Nephron (organoid): ENCODE data around the gene E2F7.
A peak's percentile ranks its signal among the peaks of the same experiment; 100 is the strongest.
"Not testable (repeated sequence)": the region's sequence is repeated elsewhere in the genome, so short reads cannot be mapped to it uniquely, and the experiment has no call there.

Source experiments
- H3K27ac Mint-ChIP-seq, 3 experiments: 2 replicates each; pipeline ENCODE4 v1.8.0; 2020; ENCODE audit warnings: mixed read lengths in 3 of 3, mild to moderate bottlenecking in 2 of 3, moderate library complexity in 1 of 3
- H3K27me3 Mint-ChIP-seq: 2 replicates; pipeline ENCODE4 v1.8.0; 2021; ENCODE audit warnings: low read depth, mild to moderate bottlenecking, moderate library complexity, mixed read lengths
- H3K36me3 Mint-ChIP-seq: 2 replicates; pipeline ENCODE4 v1.8.0; 2020; ENCODE audit warnings: low read depth, mixed read lengths
- H3K4me1 Mint-ChIP-seq: 2 replicates; pipeline ENCODE4 v1.8.0; 2020; ENCODE audit warnings: mixed read lengths
- H3K4me3 Mint-ChIP-seq, 3 experiments: 2 replicates each; pipeline ENCODE4 v1.8.0; 2020; ENCODE audit warnings: mild to moderate bottlenecking in 3 of 3, mixed read lengths in 3 of 3, moderate library complexity in 2 of 3
- H3K9me3 Mint-ChIP-seq: 2 replicates; pipeline ENCODE4 v1.8.0; 2020; ENCODE audit warnings: mixed read lengths
- TF ChIP-seq, protein P1 (sequence below), 3 experiments: fragments of 200-600 bp; sonication (generic); IDR thresholded peaks; one replicate each; pipeline ENCODE4 v1.5.0; 2021; ENCODE audit warnings: antibody characterized with exemption in 3 of 3; ENCODE audit not compliant: unreplicated experiment in 3 of 3

Gene E2F7

DNA sequence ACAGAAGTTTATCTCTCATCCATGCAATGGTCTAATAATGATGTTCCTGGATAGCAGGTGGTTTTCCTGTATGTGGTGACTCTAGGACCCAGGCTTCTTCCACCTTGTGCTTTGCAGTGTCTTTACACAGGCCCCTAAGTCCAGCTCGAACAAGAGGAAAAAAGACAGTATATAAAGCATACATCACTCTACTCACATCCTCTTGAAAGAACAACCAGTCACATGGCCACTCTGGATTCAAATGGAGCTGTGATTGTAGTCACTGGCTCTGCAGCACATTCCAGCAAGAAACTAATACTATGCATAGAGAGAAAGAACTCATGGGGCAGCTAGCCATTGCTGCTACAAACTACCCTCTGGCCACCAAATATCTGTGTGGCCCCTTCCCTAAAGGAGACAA, 11.5 kb upstream of the E2F7 start:
- TF ChIP-seq, protein P1, sequence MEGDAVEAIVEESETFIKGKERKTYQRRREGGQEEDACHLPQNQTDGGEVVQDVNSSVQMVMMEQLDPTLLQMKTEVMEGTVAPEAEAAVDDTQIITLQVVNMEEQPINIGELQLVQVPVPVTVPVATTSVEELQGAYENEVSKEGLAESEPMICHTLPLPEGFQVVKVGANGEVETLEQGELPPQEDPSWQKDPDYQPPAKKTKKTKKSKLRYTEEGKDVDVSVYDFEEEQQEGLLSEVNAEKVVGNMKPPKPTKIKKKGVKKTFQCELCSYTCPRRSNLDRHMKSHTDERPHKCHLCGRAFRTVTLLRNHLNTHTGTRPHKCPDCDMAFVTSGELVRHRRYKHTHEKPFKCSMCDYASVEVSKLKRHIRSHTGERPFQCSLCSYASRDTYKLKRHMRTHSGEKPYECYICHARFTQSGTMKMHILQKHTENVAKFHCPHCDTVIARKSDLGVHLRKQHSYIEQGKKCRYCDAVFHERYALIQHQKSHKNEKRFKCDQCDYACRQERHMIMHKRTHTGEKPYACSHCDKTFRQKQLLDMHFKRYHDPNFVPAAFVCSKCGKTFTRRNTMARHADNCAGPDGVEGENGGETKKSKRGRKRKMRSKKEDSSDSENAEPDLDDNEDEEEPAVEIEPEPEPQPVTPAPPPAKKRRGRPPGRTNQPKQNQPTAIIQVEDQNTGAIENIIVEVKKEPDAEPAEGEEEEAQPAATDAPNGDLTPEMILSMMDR (IDR thresholded peaks at IDR 0.05; ENCODE audit: unreplicated experiment in 3 of 3): no peak
- no peaks in the 10 kb centered on the region for H3K36me3 Mint-ChIP-seq
- no peaks in the 10 kb centered on the region for H3K27me3 Mint-ChIP-seq
- H3K9me3 Mint-ChIP-seq: no peaks in the 10 kb centered on the region
- no peaks in the 10 kb centered on the region for H3K4me1 Mint-ChIP-seq
- no peak overlapping the region for H3K27ac Mint-ChIP-seq
- no peak overlapping the region for H3K4me3 Mint-ChIP-seq

DNA sequence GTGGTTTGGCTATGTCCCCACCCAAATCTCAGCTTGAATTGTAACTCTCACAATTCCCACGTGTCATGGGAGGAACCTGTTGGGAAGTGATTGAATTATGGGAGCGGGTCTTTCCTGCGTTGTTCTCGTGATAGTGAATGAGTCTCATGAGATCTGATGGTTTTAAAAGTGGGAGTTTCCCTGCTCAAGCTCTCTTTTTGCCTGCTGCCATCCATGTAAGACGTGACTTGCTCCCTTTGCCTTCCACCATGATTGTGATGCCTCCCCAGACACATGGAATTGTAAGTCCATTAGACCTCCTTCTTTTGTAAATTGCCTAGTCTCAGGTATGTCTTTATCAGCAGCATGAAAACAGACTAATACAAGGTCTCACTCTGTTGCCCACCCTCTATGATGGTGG, 8.5 kb upstream of the E2F7 start:
- peaks cover 19% of the 10 kb centered on the region for H3K4me1 Mint-ChIP-seq
- H3K4me3 Mint-ChIP-seq, H3K27me3 Mint-ChIP-seq, H3K27ac Mint-ChIP-seq, H3K36me3 Mint-ChIP-seq, H3K9me3 Mint-ChIP-seq: not testable (repeated sequence)

DNA sequence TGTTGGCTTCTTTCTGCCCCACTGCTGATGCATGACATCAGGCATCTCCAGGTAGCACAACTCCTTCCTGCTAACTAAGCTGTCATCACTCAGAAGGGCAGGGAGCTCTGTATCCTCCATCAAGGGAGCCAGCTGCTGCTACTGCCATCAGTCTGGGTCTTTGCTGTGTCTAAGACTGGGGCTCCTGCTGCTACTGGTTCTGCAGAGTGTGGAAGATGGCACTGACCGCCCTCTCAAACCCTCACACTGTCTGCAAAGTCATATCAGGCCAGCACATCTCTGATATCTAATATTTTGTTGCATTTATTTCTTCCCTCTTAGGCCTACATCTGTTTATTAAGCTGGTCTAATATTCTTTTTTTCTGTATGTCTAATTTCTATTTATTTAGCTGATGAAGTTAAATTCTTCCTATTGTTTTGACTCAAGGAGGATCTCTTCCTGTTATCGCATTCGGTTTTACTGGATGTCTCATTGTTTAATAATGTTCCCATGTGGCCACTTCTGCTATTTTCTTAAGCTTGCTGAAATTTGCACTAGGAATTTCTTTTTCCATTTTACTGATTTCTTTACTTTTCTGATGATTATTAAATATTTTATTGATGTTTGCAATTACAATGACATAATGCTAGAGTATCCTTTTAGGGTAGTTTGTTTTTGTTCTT, 7.6 kb upstream of the E2F7 start:
- TF ChIP-seq, protein P1 (IDR thresholded peaks at IDR 0.05; ENCODE audit: unreplicated experiment in 3 of 3): no peak
- Mint-ChIP-seq H3K9me3 (no peaks in the 10 kb centered on the region), H3K27ac (no peak overlapping the region), H3K4me3 (no peak overlapping the region), H3K27me3 (no peaks in the 10 kb centered on the region), H3K36me3 (no peaks in the 10 kb centered on the region), H3K4me1 (peaks cover 19% of the 10 kb centered on the region)

DNA sequence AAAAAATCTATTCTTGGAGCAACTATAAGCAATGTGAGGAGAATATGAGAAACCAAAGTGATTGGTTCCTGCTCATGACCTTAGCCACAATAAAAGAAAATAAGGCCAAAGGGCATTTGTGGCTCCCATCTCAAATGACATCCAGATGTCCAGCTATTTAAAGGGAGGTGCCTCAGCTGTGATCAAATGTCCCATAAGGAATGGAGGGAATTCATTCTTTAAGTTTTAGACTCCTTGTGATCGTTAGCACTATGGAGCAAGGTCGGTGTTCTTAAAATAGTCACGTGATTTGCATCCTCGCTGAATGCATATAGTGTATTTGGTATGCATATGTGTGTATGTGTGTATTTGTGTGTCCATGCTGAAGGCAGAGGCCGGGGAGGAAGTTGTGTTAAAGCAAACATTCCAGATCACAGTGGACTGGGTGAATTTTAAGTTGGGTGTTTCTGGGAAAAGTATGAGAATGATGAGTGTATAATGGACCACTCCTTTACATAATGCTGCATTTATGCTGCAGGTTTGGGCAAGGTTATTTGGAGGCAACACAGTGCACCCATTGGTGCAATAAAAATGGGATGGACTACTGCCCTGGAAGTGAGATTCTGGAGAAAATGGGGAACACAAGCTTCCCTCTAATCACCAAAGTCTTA, 5.6 kb upstream of the E2F7 start:
- peaks cover 19% of the 10 kb centered on the region for H3K4me1 Mint-ChIP-seq

DNA sequence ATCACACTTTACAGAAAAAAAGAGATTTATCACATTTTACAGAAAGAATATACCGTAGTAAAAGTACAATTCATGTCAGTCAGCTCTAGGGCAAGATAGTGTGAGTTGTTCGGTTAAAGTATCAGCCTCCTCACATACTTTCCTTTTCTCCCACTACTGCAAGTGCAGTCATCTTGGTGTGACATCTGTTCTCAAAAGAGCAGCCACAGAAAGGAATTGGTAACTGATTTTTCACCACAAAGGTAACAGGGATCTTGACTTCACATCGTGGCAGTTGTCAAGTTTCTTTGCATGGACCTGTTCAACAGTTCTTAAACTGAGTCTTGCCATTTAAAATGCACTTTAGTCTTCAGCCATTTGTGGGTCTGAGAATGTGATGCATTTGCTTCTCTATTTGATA, 5.0 kb upstream of the E2F7 start:
- TF ChIP-seq, protein P1 (IDR thresholded peaks at IDR 0.05; ENCODE audit: unreplicated experiment in 3 of 3): no peak
- peaks cover 19% of the 10 kb centered on the region for H3K4me1 Mint-ChIP-seq
- H3K4me3 Mint-ChIP-seq: no peak overlapping the region
- no peaks in the 10 kb centered on the region for H3K27me3 Mint-ChIP-seq
- H3K36me3 Mint-ChIP-seq: no peaks in the 10 kb centered on the region
- H3K9me3 Mint-ChIP-seq: no peaks in the 10 kb centered on the region
- no peak overlapping the region for H3K27ac Mint-ChIP-seq

More for the DNA sequence above, 5.6 kb upstream of the E2F7 start:
- no peaks in the 10 kb centered on the region for H3K27me3 Mint-ChIP-seq
- TF ChIP-seq, protein P1 (IDR thresholded peaks at IDR 0.05; ENCODE audit: unreplicated experiment in 3 of 3): no peak
- H3K4me3 Mint-ChIP-seq: no peak overlapping the region
- H3K36me3 Mint-ChIP-seq: no peaks in the 10 kb centered on the region
- H3K27ac Mint-ChIP-seq: no peak overlapping the region
- H3K9me3 Mint-ChIP-seq: no peaks in the 10 kb centered on the region

DNA sequence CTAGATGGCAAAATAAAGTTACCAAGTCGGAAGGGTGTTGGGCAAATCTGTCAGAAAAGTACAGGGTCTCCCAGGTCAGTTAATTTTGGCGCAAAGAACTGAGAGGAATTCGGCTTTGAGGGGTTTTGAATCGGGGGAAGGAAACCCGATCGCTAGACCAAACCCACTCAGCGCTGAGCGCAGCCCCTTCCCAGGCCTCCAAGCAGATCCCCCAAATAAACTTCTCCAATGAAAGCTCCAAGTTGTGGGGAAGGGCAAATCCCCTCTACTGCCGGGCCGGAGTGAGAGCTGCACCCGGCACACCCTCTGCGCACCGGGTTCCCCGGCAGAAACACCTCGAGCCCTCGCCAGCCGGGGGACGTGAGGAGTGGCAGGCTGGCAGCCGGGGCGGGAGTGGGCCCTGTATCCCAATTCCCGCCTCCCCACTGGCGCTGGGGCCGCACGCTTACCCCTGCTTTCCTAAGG, 441 bp downstream of the E2F7 start:
- Mint-ChIP-seq H3K27ac (peak overlapping the region; percentile 32 to 70 (median 47)), H3K9me3 (no peaks in the 10 kb centered on the region)

More for the DNA sequence above, 441 bp downstream of the E2F7 start:
- Mint-ChIP-seq H3K4me1 (peaks cover 32% of the 10 kb centered on the region), H3K27me3 (no peaks in the 10 kb centered on the region), H3K36me3 (peaks cover 18% of the 10 kb centered on the region), H3K4me3 (peak overlapping the region; percentile 80 to 89 (median 89))
- TF ChIP-seq, protein P1 (IDR thresholded peaks at IDR 0.05; ENCODE audit: unreplicated experiment in 3 of 3): no peak
